HepG2 (cell line): Measurements from ENCODE around the gene IL22RA1. TPM values are rescaled to one million over a fixed set of nuclear protein-coding genes. Genes with fewer than 3 reads are reported as not detected.

Experiments
- ATAC-seq: fragments of 200-7000 bp; cut with Tn5 transposase; 3 replicates; pipeline ENCODE4 v1.9.1; 2020; ENCODE audit warnings: mild to moderate bottlenecking, moderate library complexity
- BruUV-seq: library from RNA; stranded (reverse); fragments of 400-500 nt; replicated peaks from 2 replicates; lab custom pipeline; 2021; lab: Mats Ljungman, UMichigan
- CTCF ChIA-PET: fragments of 300-600 bp; formaldehyde crosslinking; extraction: SDS; loops from one replicate; lab custom pipeline; 2021; ENCODE audit warnings: low total read pairs, inconsistent platforms, low intra/inter-chr PET ratio; lab: Yijun Ruan, JAX
- POLR2A ChIA-PET: fragments of 350-600 bp; sonication (Branson Sonifier 250); formaldehyde crosslinking; loops from one replicate; lab custom pipeline; 2020; ENCODE audit warnings: antibody characterized with exemption, inconsistent platforms; lab: Yijun Ruan, JAX
- DNase-seq: peaks from one replicate; pipeline ENCODE4 v3.0.0-alpha.2; 2015; ENCODE audit warnings: low spot score
- FAIRE-seq: peaks from 3 replicates; lab custom pipeline; 2011; peaks lifted over from hg19 to GRCh38; lab: Jason Lieb, UNC
- H2AFZ ChIP-seq: one replicate; pipeline ENCODE4 v1.6.1; 2011; ENCODE audit warnings: low read length, inconsistent platforms
- H3K27ac ChIP-seq: fragments of 300-600 bp; 3 replicates; pipeline ENCODE4 v1.8.0; 2011; ENCODE audit warnings: mixed run types, mild to moderate bottlenecking, mixed read lengths, low read length, inconsistent platforms; ENCODE audit not compliant: insufficient read depth; ENCODE audit errors: extremely low read length
- H3K27me3 ChIP-seq, 2 experiments: fragments of 200-600 bp in 1 of 2; 2 replicates in 1 of 2; 3 replicates in 1 of 2; pipeline versions ENCODE4 v1.6.0 to v1.8.0; 2011; ENCODE audit warnings: low read length in 2 of 2, mild to moderate bottlenecking in 2 of 2, moderate library complexity in 2 of 2, inconsistent platforms in 1 of 2; ENCODE audit not compliant: insufficient read depth in 2 of 2, control insufficient read depth in 1 of 2
- H3K36me3 ChIP-seq, 2 experiments: fragments of 200-600 bp in 1 of 2; replicated peaks in 1 of 2; 2 replicates in 1 of 2; 3 replicates in 1 of 2; pipeline versions ENCODE4 v1.5.1 to v1.8.0; 2011; ENCODE audit warnings: low read length in 2 of 2, inconsistent platforms in 1 of 2; ENCODE audit not compliant: insufficient read depth in 2 of 2, control insufficient read depth in 1 of 2
- H3K4me1 ChIP-seq: 2 replicates; pipeline ENCODE4 v1.5.1; 2012; ENCODE audit warnings: low read length, inconsistent platforms; ENCODE audit not compliant: insufficient read depth
- H3K4me2 ChIP-seq: 2 replicates; pipeline ENCODE4 v1.6.0; 2011; ENCODE audit warnings: low read depth, low read length, inconsistent platforms
- H3K4me3 ChIP-seq, 3 experiments: fragments of 200-600 bp in 1 of 3; sonication (generic), shearing (Covaris generic) in 1 of 3; replicated peaks in 1 of 3; 2 replicates each; pipeline ENCODE4 v1.5.1; 2011 to 2016; ENCODE audit warnings: low read length in 3 of 3, inconsistent platforms in 2 of 3, low read depth in 2 of 3, mild to moderate bottlenecking in 2 of 3, control low read depth in 1 of 3, mixed read lengths in 1 of 3; ENCODE audit not compliant: insufficient read depth in 1 of 3
- H3K79me2 ChIP-seq: one replicate; pipeline ENCODE4 v1.6.1; 2011; ENCODE audit warnings: low read length, inconsistent platforms; ENCODE audit not compliant: insufficient read depth
- H3K9ac ChIP-seq: 2 replicates; pipeline ENCODE4 v1.6.0; 2011; ENCODE audit warnings: mild to moderate bottlenecking, low read depth, low read length, inconsistent platforms; ENCODE audit not compliant: insufficient read depth
- H3K9me3 ChIP-seq: 2 replicates; pipeline ENCODE4 v1.5.1; 2012; ENCODE audit warnings: mild to moderate bottlenecking, low read length
- H4K20me1 ChIP-seq: 2 replicates; pipeline ENCODE4 v1.6.0; 2011; ENCODE audit warnings: inconsistent platforms, mild to moderate bottlenecking, low read length, moderate library complexity; ENCODE audit not compliant: insufficient read depth
- ETV5 ChIP-seq: IDR thresholded peaks from 2 replicates; pipeline ENCODE4 v1.6.1; 2018; ENCODE audit warnings: missing biosample characterization, missing genetic modification reagents, inconsistent platforms, borderline replicate concordance
- GMEB1 ChIP-seq: sonication (generic); formaldehyde crosslinking; IDR thresholded peaks from 2 replicates; pipeline ENCODE4 v1.5.1; 2020; ENCODE audit warnings: missing genetic modification reagents, mild to moderate bottlenecking, borderline replicate concordance
- HNF4A ChIP-seq: sonication (generic); formaldehyde crosslinking; IDR thresholded peaks from 2 replicates; pipeline ENCODE4 v1.4.0; 2020; ENCODE audit warnings: missing genetic modification reagents
- HNF4G ChIP-seq, 2 experiments: sonication (generic) in 1 of 2; formaldehyde crosslinking in 1 of 2; IDR thresholded peaks; 2 replicates each; pipeline versions ENCODE4 v1.4.0 to v1.6.1; 2011 to 2020; ENCODE audit warnings: borderline replicate concordance in 2 of 2, low read depth in 2 of 2, mild to moderate bottlenecking in 2 of 2, low read length in 1 of 2, missing genetic modification reagents in 1 of 2, moderate library complexity in 1 of 2
- PTBP1 ChIP-seq: fragments of 200-400 bp; formaldehyde crosslinking; IDR thresholded peaks from 2 replicates; pipeline ENCODE4 v1.6.1; 2018; ENCODE audit warnings: low read length, low read depth; ENCODE audit not compliant: poor library complexity, severe bottlenecking
- RXRA ChIP-seq: sonication (generic); formaldehyde crosslinking; IDR thresholded peaks from 2 replicates; pipeline ENCODE4 v1.5.1; 2020; ENCODE audit warnings: missing genetic modification reagents
- RXRB ChIP-seq: IDR thresholded peaks from 2 replicates; pipeline ENCODE4 v1.6.1; 2016; ENCODE audit warnings: borderline replicate concordance, missing genetic modification reagents, missing compliant biosample characterization
- SALL1 ChIP-seq: sonication (generic); formaldehyde crosslinking; IDR thresholded peaks from 2 replicates; pipeline ENCODE4 v1.8.0; 2022; ENCODE audit warnings: mild to moderate bottlenecking, missing genetic modification reagents
- YY1 ChIP-seq: IDR thresholded peaks from 2 replicates; pipeline ENCODE4 v1.6.1; 2011; ENCODE audit warnings: low read length, low read depth, moderate library complexity, mild to moderate bottlenecking; ENCODE audit not compliant: insufficient read depth, insufficient replicate concordance
- ZMYM2 ChIP-seq: sonication (generic); formaldehyde crosslinking; IDR thresholded peaks from 2 replicates; pipeline ENCODE4 v1.8.0; 2022; ENCODE audit warnings: mild to moderate bottlenecking, missing genetic modification reagents
- ZNF260 ChIP-seq: sonication (generic); formaldehyde crosslinking; IDR thresholded peaks from 2 replicates; pipeline ENCODE4 v1.4.0; 2020; ENCODE audit warnings: missing genetic modification reagents, low read depth, mild to moderate bottlenecking, borderline replicate concordance
- ZNF589 ChIP-seq: sonication (generic); formaldehyde crosslinking; conservative IDR thresholded peaks from 2 replicates; pipeline ENCODE4 v1.8.0; 2022; ENCODE audit warnings: mild to moderate bottlenecking, moderate library complexity, missing genetic modification reagents
- ZNF773 ChIP-seq: sonication (generic); formaldehyde crosslinking; IDR thresholded peaks from 2 replicates; pipeline ENCODE4 v1.4.0; 2020; ENCODE audit warnings: missing genetic modification reagents, borderline replicate concordance
- ZSCAN22 ChIP-seq: sonication (generic); formaldehyde crosslinking; IDR thresholded peaks from 2 replicates; pipeline ENCODE4 v1.4.0; 2020; ENCODE audit warnings: mild to moderate bottlenecking, missing genetic modification reagents
- WGBS: methylation state at CpG from one replicate; pipeline ENCODE4 v1.1.6; 2017; ENCODE audit warnings: low lambda C conversion rate; 5-methylcytosine and 5-hydroxymethylcytosine counted together
- in situ Hi-C: cut with HindIII; loops from 2 replicates; pipeline ENCODE4 v1.10.0; 2017; ENCODE audit warnings: low pct_unique_long_range_greater_than_20kb; ENCODE audit not compliant: extremely low pct_ligation_motif_present
- intact Hi-C: fragments of 100-400 bp; cut with micrococcal nuclease; formaldehyde crosslinking; loops from one replicate; pipeline ENCODE4 v1.10.0; 2022; ENCODE audit not compliant: unreplicated experiment
- polyA plus RNA-seq, 8 experiments: library from polyadenylated mRNA; depleted of rRNA in 3 of 8; stranded (reverse) in 7 of 8; unstranded in 1 of 8; fragments of >200 nt; fragmentation: Illumina TruSeq in 4 of 8; extraction: Trizol in 4 of 8; gene quantifications; 2 replicates each; pipeline versions ENCODE4 v1.2.1 to v1.2.3, GENCODE V29; 2011 to 2016; ENCODE audit warnings: low read depth in 4 of 8, missing spikeins in 1 of 8, mixed read lengths in 1 of 8; ENCODE audit not compliant: insufficient read depth in 1 of 8
- total RNA-seq, 5 experiments: library from RNA; depleted of rRNA; stranded (reverse); fragments of >200 nt; fragmentation: Illumina TruSeq; extraction: Trizol; gene quantifications; 2 replicates each; pipeline ENCODE4 v1.2.3, GENCODE V29; 2016; ENCODE audit warnings: low read depth in 1 of 5

The IL22RA1 gene
- total and polyA plus RNA-seq, 2 of the 13 experiments (the other 11 are each of a cell fraction or from before 2014, with no cell fraction given) = 4.4 to 10.2 TPM

DNA sequence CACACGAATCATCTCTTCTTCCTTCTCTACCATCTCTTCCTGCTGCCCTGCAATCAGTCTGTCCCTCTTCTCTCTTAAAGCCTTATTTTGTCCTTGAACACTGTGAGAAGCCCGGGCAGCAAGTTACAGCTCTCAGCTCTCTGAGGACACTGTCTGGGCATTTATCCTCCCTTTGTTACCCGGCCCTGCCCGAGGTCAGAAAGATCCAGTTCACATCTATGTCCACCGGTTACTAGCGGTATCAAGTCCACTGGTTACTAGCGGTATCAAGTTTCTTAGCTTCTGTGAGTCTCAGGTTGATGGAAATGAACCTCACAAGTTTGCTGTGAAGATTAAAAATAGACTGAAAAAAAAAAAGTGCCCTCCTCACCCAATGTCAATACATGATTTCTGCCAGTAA is 25.3 kb upstream of the IL22RA1 start (continued):
- no peak for TF ChIP-seq ZNF260 (CRISPR knock-in tag)

DNA sequence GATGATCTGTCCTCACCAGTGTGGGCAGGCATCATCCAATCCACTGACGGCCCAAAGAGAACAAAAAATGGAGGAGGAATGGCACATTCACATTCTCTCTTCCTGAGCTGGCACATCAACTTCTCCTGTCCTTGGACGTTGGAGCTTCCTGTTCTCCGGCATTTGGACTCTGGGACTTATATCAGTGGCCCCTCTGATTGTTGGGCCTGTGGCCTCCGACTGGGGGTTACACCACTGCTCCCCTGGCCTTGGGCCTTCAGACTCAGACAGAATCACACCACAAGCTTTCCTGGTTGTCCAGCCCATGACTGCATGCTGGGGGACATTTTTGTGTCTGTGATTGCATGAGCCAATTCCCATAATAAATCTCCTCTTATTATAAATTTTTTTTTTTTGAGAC is 24.1 kb upstream of the IL22RA1 start:
- H3K79me2 ChIP-seq = no peaks in the 10 kb centered on the region
- peaks cover 21% of the 10 kb centered on the region for H3K4me1 ChIP-seq
- in situ Hi-C loops (no loop called here), intact Hi-C loops (no loop called here)
- WGBS = 58% methylated on average over 3 of the region's 4 CpGs
- no peak overlapping the region for H3K9ac ChIP-seq
- H3K4me2 ChIP-seq = no peak overlapping the region
- no peak for DNase-seq
- H3K36me3 ChIP-seq = peaks cover 0 to 18% of the 10 kb centered on the region in 2 experiments; a peak in 4 of 5 replicates
- H3K4me3 ChIP-seq = no peak overlapping the region
- no peak overlapping the region for H3K27ac ChIP-seq
- H2AFZ ChIP-seq = no peak overlapping the region
- no TSS peak for BruUV-seq
- FAIRE-seq = no peak
- CTCF ChIA-PET = no interaction called here
- no peaks in the 10 kb centered on the region for H3K9me3 ChIP-seq
- H4K20me1 ChIP-seq = no peaks in the 10 kb centered on the region
- no peak for ATAC-seq
- H3K27me3 ChIP-seq = no peaks in the 10 kb centered on the region
- no peak for TF ChIP-seq GMEB1
- TF ChIP-seq ZSCAN22 (CRISPR knock-in tag) = no peak
- no peak for TF ChIP-seq YY1
- peak; percentile 40; the same call in 1 of the 2 replicates for TF ChIP-seq ETV5 (CRISPR knock-in tag)
- TF ChIP-seq RXRB (CRISPR knock-in tag) = peak; percentile 32; the same call in 1 of the 2 replicates
- TF ChIP-seq RXRA (CRISPR knock-in tag) = 0 out of 2 replicates have a peak, but pooled peaks have one; percentile 17
- TF ChIP-seq ZNF589 (CRISPR knock-in tag) = no peak
- peak; percentile 65 for TF ChIP-seq HNF4A
- peak; percentile 22; the same call in 1 of the 2 replicates for TF ChIP-seq SALL1 (CRISPR knock-in tag)
- TF ChIP-seq PTBP1 = no peak
- TF ChIP-seq ZNF773 = no peak
- TF ChIP-seq HNF4G (IDR thresholded peaks at IDR 0.05; ENCODE audit: borderline replicate concordance, low read depth, low read length) = 0 out of 2 replicates have a peak, but pooled peaks have one; percentile 33
- TF ChIP-seq HNF4G (CRISPR knock-in tag; IDR thresholded peaks at IDR 0.05; ENCODE audit: borderline replicate concordance, low read depth) = no peak
- 0 out of 2 replicates have a peak, but pooled peaks have one; percentile 19 for TF ChIP-seq ZMYM2 (CRISPR knock-in tag)
- POLR2A ChIA-PET = no interaction called here
